CD4-positive, alpha-beta T cell treated with Interleukin-17A for 1 hour (primary cell): ENCODE measurements around the gene CCDC27.

Source experiments
- DNase-seq: peaks from one replicate; pipeline ENCODE4 v3.0.0-alpha.2; 2020

Gene CCDC27

DNA sequence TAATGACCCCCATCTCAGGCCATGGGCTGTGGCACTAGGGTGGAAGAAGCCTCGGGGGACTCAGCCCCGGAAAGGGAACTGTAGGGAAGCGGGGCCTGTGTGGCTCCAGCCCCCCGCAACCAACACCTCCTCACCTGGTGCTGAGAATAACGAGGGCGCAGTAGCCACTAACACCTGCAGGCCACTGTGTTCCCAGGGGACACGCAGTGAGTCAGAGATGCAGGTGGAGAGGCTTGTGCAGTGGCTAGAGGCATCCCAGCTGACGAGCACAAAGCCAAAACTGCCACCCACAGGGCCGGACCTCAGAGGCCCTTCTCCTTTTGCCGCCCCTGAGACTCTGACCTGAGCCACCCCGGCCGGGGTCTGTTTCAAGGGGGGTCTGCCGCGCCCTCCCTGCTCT, 33.5 kb upstream of the CCDC27 start:
- DNase-seq, result no peak

DNA sequence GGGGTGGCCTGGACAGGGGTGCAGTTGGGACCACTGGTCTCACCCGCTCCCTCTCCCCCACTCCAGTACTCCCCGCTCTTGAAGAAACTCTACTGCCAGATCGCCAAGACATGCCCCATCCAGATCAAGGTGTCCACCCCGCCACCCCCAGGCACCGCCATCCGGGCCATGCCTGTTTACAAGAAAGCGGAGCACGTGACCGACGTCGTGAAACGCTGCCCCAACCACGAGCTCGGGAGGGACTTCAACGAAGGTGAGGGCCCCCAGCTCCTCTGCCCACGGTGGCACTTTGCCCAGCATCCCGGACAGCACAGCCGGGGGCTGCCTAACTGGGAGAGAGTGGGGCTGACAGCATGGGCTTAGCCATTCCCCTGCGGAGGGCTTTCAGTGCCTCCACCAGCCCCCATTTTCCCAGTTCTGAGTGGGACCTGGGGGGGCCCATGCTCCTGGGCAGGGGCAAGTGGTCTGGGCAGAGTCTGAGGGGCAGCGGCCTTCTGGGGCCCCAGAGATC, 30.2 kb upstream of the CCDC27 start:
- DNase-seq, result no peak

DNA sequence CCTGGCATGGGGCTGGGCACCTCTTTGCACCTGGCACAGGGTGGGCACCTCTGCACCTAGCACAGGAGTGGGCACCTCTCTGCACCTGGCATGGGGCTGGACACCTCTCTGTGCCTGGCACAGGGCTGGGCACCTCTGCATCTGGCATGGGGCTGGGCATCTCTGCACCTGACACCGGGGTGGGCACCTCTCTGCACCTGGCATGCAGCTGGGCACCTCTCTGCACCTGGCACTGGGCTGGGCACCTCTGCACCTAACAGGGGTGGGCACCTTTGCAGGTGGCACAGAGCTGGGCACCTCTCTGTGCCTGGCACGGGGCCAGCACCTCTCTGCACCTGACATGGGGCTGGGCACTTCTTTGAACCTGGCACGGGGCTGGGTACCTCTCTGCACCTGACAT, 29.4 kb upstream of the CCDC27 start:
- DNase-seq, result no peak

DNA sequence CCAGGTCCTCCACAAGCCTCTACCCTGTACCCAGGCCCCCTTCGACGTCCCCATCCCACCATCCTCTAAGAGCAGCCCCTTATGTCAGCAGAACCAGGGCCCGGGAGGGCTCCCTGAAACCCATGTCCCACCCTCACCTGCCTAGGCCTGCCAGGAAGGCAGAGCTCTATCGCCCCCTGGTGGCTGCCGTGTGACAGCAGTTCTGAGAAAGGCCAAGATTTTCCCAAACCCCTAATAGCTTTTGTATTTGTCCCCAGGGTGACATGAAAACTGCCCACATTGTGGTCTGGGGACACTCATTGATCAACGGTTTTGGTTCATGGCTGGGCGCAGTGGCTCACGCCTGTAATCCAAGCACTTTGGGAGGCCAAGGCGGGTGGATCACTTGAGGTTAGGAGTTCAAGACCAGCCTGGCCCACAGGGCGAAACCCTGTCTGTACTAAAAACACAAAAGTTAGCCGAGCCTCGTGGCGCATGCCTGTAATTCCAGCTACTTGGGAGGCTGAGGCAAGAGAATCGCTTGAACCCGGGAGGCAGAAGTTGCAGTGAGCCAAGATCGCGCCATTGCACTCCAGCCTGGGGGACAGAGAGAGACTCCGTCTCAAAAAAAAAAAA, 27.7 kb upstream of the CCDC27 start:
- peak; percentile 68 for DNase-seq

DNA sequence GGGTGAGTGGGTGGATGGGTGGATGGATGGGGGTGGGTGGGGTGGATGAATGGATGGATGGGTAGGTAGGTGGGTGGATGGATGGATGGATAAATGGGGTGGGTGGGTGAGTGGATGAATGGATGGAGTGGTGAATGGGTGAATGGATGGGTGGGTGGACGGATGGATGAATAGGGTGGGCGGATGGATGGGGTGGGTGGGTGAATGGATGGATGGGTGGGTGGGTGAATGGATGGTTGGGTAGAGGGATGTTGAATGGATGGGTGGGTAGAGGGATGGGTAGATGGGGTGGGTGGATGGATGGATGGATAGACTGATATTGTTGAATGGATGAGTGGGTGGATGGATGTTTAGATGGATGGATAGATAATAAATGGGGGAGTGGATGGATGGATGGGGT, 26.9 kb upstream of the CCDC27 start:
- no peak for DNase-seq

DNA sequence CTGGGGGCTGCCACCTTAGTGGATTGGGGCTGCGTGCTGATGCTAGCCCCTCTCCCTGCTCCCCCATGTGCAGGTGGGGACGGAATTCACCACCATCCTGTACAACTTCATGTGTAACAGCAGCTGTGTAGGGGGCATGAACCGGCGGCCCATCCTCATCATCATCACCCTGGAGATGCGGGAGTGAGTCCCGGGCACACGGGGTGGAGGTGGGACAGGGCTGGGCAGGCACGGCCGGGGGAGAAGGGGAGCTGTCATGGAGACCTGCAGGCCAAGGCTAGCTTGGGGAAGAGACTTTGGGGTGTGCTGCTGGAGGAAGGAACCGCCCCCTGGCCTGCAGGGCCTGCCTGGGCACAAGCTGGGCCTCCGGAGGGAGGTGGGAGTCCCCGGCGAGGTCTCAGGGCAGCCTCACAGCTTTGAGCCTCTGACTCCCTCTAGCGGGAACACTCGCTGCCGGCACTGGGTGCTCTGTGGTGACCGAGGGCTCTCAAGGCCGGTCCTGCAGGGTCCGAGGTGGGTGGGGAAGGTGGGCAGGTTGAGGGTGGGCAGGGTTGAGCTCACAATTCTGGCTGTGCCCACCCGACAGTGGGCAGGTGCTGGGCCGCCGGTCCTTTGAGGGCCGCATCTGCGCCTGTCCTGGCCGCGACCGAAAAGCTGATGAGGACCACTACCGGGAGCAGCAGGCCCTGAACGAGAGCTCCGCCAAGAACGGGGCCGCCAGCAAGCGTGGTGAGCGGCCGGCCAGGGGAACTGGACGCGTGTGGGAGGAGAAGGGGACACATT, 25.0 kb upstream of the CCDC27 start:
- DNase-seq, result no peak

DNA sequence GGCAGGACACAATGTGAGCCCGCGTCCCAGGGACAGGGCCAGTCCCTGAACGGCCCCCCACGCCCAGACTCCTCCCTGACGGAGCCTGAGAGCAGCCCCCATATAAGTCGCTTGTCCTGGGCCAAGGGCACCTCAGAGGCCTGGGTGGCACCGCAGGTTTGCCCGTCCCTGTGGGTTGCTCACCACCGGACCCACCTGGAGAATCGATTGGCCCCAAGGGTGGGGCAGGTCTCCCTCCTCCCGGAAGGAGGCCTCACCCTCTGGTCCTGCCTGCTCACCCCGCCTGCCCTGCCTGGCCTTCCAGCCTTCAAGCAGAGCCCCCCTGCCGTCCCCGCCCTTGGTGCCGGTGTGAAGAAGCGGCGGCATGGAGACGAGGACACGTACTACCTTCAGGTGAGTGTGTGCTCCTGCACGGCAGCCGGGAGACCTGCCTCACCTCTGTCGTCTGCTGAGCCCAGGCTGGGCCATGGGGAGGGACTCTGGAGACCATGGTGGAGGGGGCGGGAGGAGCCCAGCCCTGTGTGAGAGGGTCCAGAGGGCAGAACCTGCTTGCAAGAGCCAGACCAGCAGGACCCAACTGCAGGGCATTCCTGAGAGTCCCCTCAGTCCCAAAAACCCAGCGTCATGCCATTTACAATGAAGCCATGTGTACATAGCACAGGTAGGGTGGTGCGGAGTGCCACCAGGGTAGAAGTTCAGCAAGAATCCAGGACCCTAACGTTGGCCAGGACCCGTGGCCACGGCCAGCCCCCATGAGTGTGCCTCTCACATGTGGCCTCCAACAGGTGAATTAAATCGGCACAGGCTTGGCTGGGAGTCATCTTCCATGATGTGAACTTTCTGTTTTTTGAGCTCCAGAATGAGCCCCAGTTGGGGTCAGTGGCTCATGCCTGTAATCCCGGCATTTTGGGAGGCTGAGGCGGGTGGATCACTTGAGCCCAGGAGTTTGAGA, 24.1 kb upstream of the CCDC27 start:
- no peak for DNase-seq

DNA sequence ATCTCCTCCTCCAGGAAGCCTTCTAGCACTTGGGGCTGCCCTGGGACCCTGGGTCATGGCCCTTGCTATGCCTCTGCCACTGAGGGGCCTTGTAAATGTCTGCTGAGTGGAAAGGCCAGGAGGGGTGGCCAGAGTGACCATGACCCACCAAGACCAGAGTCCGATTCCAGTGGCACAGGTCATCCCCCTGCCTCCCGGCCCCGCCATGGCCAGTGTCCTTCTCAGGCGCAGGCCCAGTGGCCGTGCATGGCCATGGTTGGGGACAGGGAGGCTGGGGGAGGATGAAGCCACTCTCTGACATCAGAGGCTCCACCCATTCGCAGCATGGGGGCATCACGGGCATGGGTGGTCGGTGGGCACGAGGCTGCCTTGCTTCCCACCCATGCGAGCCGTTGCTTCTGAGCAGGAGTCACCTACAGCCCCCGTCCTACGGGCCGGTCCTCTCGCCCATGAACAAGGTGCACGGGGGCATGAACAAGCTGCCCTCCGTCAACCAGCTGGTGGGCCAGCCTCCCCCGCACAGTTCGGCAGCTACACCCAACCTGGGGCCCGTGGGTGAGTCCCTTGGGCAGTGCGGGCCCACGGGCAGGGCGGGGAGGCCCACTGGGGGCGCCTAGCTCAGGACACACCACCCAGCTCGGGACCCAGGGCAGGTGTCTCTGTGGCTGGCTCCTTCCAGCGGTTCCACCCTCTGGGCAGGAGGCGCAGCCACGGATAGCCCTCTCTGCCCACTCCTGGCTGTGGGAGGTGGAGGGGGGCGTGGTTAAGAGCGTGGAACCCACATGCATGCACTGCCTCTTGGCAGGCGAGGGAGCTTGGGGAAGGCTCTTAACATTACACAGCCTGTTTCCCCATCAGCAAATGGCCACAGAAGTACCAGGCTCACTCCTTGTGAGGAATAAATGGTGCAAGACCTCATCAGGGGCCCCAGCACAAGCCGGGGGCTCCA, 22.4 kb upstream of the CCDC27 start:
- no peak for DNase-seq

DNA sequence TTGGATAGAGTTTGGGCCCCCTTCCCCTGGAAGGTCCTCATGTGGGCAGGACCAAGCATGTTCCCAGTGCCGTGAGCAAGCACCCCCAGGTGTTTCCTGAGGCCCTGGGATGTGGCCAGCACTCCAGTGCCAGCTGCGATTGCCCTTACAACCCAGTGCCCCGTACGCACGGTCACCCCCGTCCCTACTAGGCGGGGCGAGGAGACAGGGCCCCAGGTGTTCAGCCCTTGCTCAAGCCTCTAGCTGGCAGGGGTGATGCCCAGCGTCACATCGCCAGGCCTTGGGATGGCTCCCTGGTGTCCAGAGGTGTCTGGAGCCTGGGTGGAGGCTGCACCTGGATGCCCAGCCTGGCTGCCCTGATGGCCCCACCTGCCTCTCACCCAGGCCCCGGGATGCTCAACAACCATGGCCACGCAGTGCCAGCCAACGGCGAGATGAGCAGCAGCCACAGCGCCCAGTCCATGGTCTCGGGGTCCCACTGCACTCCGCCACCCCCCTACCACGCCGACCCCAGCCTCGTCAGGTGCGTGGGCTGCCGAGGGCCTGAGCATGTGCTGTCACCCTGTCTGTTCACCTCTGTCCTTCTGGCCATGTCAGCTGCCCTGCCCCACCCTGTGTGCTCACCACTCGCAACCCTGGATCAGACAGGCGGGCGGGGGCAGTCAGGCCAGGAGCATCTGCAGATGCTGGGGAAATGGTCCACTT, 21.6 kb upstream of the CCDC27 start:
- no peak for DNase-seq

DNA sequence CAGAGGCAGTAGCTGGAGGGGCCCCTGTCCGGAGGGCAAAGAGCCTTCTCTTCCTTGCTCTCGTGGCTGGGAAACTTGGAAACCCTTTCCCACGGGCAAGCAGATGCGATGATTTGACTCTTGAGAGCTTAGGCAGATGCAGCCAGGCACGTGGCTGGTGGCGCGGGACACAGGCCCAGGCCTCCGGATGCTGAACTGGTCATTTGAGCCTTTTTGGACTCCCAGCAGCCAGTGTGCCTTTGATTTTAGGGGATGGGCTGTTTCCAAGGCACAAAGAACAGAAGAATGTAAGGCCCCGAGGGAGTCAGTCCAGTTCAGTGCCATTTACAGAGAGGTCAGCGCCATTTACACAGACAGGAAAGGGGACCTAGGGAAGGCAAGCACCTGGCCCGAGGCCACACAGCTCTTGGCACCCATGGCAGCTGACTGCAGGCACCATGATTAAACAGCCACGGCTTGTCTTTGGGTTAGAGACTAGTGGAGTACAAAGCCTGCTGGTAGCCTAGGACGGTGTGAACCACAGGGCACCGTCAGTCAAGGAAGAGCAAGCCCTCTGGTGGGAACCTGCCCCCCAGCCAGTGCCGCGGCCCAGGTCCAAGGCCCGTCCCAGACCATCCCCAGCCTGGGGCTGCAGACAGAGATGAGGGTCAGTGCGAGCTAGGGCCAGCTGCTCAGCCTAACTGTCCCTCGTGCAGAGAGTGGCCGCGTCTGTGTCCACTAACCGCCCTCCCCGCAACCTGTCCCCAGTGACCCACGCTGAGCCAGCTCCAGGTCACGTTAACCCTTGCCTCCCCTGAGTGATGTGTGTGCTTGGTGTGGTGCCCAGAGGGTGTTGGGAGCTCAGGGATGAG, 20.4 kb upstream of the CCDC27 start:
- no peak for DNase-seq

DNA sequence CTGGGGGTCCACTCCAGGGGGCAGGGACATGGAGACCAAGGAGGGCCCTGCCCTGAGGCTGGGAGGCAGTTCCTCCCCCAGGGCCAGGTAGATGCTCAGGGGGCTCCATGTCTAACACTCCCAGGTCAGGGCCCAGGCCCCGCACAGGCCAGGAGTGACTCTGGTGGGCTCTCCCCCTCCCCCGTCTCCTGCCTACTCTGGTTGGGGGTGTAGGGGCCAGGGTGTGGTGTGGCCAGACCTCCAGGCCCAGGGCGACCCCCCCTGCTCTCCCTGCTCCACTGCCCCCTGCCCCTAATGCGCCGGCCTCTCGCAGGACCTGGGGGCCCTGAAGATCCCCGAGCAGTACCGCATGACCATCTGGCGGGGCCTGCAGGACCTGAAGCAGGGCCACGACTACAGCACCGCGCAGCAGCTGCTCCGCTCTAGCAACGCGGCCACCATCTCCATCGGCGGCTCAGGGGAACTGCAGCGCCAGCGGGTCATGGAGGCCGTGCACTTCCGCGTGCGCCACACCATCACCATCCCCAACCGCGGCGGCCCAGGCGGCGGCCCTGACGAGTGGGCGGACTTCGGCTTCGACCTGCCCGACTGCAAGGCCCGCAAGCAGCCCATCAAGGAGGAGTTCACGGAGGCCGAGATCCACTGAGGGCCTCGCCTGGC, 19.7 kb upstream of the CCDC27 start:
- no peak for DNase-seq

DNA sequence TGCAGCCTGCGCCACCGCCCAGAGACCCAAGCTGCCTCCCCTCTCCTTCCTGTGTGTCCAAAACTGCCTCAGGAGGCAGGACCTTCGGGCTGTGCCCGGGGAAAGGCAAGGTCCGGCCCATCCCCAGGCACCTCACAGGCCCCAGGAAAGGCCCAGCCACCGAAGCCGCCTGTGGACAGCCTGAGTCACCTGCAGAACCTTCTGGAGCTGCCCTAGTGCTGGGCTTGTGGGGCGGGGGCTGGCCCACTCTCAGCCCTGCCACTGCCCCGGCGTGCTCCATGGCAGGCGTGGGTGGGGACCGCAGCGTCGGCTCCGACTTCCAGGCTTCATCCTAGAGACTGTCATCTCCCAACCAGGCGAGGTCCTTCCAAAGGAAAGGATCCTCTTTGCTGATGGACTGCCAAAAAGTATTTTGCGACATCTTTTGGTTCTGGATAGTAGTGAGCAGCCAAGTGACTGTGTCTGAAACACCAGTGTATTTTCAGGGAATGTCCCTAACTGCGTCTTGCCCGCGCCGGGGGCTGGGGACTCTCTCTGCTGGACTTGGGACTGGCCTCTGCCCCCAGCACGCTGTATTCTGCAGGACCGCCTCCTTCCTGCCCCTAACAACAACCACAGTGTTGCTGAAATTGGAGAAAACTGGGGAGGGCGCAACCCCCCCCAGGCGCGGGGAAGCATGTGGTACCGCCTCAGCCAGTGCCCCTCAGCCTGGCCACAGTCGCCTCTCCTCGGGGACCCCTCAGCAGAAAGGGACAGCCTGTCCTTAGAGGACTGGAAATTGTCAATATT, 19.0 kb upstream of the CCDC27 start:
- no peak for DNase-seq

DNA sequence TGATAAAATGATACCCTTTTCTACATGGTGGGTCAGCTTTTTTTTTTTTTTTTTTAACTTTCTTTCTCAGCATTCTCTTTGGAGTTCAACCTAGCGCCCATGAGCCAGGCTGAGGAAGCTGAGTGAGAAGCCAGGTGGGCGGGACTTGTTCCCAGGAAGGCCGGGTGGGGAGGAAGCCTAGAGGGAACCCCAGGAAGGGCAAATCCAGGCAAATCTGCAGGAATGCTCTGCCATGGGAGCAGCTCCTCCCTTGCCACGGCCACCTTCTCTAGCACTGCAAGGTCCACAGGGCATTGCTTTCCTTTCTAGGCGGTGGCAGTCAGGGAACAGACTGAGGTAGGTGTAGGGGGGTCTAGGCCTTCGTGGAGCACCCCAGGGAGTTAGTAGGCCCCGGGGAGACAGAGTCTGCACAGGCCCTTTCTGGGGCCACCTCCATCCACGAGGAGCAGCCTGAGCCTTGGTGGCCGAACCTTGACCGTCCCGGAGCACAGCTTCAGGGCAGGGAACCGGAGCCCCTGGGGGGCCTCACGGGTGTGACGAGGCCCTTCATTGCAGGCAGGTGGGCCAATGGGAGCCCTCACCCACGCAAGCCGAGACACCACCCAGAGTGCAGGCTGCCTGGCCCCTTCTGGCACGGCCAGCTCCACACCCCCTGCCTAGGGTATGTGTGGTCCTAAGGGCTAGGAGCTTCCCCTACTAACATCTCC, 18.2 kb upstream of the CCDC27 start:
- DNase-seq, result no peak

DNA sequence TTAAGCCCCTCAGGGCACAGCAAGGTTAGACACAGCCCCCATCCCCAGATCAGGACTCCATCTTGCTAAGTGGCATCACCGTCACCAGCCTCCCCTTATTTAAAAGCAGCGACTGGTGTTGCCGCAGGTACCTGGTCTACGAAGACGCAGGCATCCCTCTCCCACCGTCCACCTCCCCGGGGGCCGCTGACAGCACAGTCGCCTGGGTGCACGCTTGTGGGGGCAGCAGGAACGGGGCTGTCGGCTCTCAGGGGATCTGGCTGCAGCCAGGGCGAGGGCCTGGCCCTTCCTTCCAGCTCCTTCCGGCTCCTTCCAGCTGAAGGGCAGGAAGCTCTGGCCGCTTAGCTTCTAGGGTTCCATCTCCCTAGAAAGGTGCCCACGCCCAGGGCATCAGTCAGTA, 17.6 kb upstream of the CCDC27 start:
- no peak for DNase-seq

DNA sequence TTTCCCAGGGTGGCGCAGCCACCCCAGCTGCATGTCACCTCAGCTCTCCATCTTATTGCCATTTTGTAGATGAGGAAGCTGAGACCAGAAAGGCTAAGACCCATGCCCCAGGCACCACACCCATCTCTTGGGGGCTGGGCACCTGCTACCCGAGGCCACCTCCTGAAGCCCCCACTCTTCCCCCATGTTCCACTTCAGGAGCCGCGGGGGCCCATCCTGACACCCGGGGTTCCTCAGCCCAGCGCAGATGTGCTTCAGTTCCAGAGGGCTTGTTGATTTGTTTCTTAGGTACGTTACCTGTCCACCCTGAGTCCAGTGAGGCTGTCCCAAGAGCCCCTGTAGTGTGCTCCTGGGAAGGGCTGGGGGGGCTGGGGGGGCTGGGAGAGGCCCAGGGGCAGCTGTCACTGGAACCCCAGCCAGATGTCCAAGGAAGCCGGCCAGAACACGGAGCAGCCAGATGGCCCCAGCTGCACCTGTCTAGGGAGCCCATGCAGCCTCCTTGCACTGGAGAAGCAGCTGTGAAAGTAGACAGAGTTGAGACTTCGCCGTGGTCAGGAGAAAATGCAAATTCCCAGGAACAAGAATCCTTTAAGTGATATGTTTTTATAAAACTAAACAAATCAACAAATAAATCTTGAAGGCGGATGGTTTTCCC, 17.1 kb upstream of the CCDC27 start:
- no peak for DNase-seq

DNA sequence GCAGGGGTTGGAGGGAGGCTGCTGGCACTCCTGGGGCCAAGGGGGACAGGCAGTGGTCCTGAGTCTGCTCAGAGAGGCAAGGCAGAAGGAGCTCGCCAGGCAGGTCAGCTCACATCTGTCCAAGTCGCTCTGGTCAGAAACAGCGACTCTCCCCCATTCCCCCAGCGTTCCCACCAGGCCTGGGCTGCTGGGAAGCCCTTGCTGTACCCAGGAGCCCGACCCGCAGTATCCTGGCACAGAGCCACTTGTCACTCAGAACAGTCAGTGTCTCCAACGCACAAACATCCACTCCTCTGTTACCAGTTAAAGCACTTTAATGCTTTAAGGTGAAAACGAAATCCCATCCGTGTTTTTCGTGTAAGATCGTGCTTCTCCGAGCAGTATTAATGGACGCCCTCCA, 16.6 kb upstream of the CCDC27 start:
- DNase-seq, result no peak

DNA sequence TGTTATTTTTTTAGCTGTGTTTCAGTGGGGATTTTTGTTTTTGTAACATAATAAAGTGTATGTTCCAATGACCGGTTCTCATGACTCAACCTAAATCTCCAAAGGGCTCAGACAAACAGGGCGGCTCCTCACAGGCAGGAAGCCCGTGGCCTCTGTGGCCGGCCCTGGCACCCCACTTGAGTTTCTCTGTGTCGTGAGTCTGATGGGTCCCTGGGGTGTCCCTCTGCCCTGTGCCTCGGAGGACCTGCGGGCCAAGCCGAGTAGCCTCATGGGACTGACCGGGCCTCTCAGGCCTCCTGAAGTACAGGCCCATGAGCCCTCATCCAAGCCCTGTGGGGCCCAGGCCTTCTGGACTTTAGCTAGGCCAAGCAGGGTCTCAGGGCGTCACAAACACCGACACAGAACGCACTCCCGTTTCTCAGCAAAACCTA, 16.1 kb upstream of the CCDC27 start:
- DNase-seq, result no peak

DNA sequence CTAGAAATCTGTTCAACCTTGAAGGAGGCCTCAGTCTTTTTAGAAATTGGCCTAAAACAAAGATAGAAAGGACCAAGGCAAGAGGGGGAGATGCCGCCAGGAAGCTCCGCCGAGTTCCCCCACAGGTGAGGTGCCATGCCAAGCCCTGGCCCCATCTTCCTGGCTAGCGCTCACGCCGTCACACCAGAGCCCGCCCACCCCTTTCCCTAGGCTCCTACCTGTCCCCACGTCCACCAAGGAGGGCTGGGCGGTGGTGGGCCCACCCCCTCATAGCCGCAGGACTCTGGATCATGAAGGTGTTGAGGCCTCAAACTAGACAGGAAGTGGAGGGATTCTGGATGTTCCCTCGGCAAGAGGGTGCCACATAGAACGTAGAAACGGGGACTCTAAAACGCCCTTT, 15.5 kb upstream of the CCDC27 start:
- DNase-seq, result no peak
